Keratinocyte (primary cell): ENCODE measurements around the gene FXN. TPM values are rescaled to one million over a fixed set of nuclear protein-coding genes. Genes with fewer than 3 reads are reported as not detected.

Experiments
- DNase-seq: peaks from one replicate; pipeline ENCODE4 v3.0.0-alpha.2; 2011; ENCODE audit warnings: low read depth, missing footprints, low spot score
- FAIRE-seq: peaks from 2 replicates; lab custom pipeline; 2011; peaks lifted over from hg19 to GRCh38; lab: Jason Lieb, UNC
- H2AFZ ChIP-seq: 2 replicates; pipeline ENCODE4 v1.6.0; 2012; ENCODE audit warnings: low read length, control low read depth, inconsistent platforms; ENCODE audit not compliant: control insufficient read depth
- H3K27ac ChIP-seq: 2 replicates; pipeline ENCODE4 v1.5.1; 2011; ENCODE audit warnings: low read length; ENCODE audit not compliant: control insufficient read depth, insufficient read depth
- H3K27me3 ChIP-seq: 3 replicates; pipeline ENCODE4 v1.6.0; 2011; ENCODE audit warnings: low read length; ENCODE audit not compliant: control insufficient read depth, insufficient read depth; ENCODE audit errors: extremely low read depth
- H3K36me3 ChIP-seq, 2 experiments: 2 replicates in 1 of 2; 3 replicates in 1 of 2; pipeline ENCODE4 v1.5.1; 2011; ENCODE audit warnings: low read length in 2 of 2, mild to moderate bottlenecking in 1 of 2; ENCODE audit not compliant: control insufficient read depth in 2 of 2, insufficient read depth in 2 of 2; ENCODE audit errors: extremely low read depth in 1 of 2
- H3K4me1 ChIP-seq: 3 replicates; pipeline ENCODE4 v1.5.1; 2011; ENCODE audit warnings: low read length; ENCODE audit not compliant: control insufficient read depth, insufficient read depth; ENCODE audit errors: extremely low read depth
- H3K4me2 ChIP-seq: 3 replicates; pipeline ENCODE4 v1.6.0; 2011; ENCODE audit warnings: low read depth, low read length; ENCODE audit not compliant: control insufficient read depth, insufficient read depth; ENCODE audit errors: extremely low read depth
- H3K4me3 ChIP-seq, 3 experiments: fragments of 200-600 bp in 1 of 3; sonication (generic) in 1 of 3; 2 replicates in 2 of 3; 3 replicates in 1 of 3; pipeline ENCODE4 v1.5.1; 2011 to 2016; ENCODE audit warnings: low read length in 3 of 3, mild to moderate bottlenecking in 3 of 3, control low read depth in 2 of 3, inconsistent platforms in 1 of 3, low read depth in 1 of 3, mixed read lengths in 1 of 3, mixed run types in 1 of 3, moderate library complexity in 1 of 3; ENCODE audit not compliant: control insufficient read depth in 2 of 3, insufficient read depth in 2 of 3; ENCODE audit errors: extremely low read depth in 1 of 3
- H3K79me2 ChIP-seq: 2 replicates; pipeline ENCODE4 v1.6.0; 2012; ENCODE audit warnings: low read length; ENCODE audit not compliant: control insufficient read depth, insufficient read depth
- H3K9ac ChIP-seq: 3 replicates; pipeline ENCODE4 v1.6.0; 2011; ENCODE audit warnings: low read length; ENCODE audit not compliant: control insufficient read depth, insufficient read depth; ENCODE audit errors: extremely low read depth
- H3K9me1 ChIP-seq: 3 replicates; pipeline ENCODE4 v1.6.0; 2011; ENCODE audit warnings: low read length; ENCODE audit not compliant: control insufficient read depth, insufficient read depth; ENCODE audit errors: extremely low read depth
- H3K9me3 ChIP-seq: 2 replicates; pipeline ENCODE4 v1.5.1; 2012; ENCODE audit warnings: low read depth, low read length; ENCODE audit not compliant: control insufficient read depth
- H4K20me1 ChIP-seq: 3 replicates; pipeline ENCODE4 v1.6.0; 2011; ENCODE audit warnings: low read length; ENCODE audit not compliant: control insufficient read depth, insufficient read depth; ENCODE audit errors: extremely low read depth
- CTCF ChIP-seq, 3 experiments: IDR thresholded peaks in 1 of 3; conservative IDR thresholded peaks in 1 of 3; optimal IDR thresholded peaks in 1 of 3; 2 replicates in 2 of 3; 3 replicates in 1 of 3; pipeline versions ENCODE3 to v1.5.1; 2011; ENCODE audit warnings: low read length in 3 of 3, mild to moderate bottlenecking in 3 of 3, moderate library complexity in 2 of 3, control low read depth in 1 of 3, inconsistent platforms in 1 of 3; ENCODE audit not compliant: insufficient read depth in 2 of 3; ENCODE audit errors: extremely low read depth in 1 of 3
- EZH2 ChIP-seq: IDR thresholded peaks from one replicate; pipeline ENCODE4 v1.6.1; 2012; ENCODE audit warnings: inconsistent platforms, mild to moderate bottlenecking, low read length, moderate library complexity
- dilution Hi-C: fragments of 300-500 bp; cut with MboI; formaldehyde crosslinking; loops from one replicate; pipeline ENCODE4 v1.7.0; 2020; ENCODE audit warnings: low sequenced_read_pairs; ENCODE audit not compliant: extremely low pct_ligation_motif_present
- polyA plus RNA-seq, 5 experiments: library from polyadenylated mRNA; depleted of rRNA in 3 of 5; stranded (reverse) in 3 of 5; stranded (forward) in 1 of 5; unstranded in 1 of 5; fragments of >200 nt; gene quantifications; 1 replicate in 1 of 5; 2 replicates in 3 of 5; 3 replicates in 1 of 5; pipeline versions ENCODE4 v1.2.1 to v1.2.3, GENCODE V29; 2011 to 2012; ENCODE audit warnings: missing spikeins in 2 of 5, low read depth in 1 of 5, low replicate concordance in 1 of 5

The FXN gene
- polyA plus RNA-seq, 1 donor (not counting 4 experiments of a cell fraction or from before 2014, with no cell fraction given): 24.3 TPM

GRCh38 chr9:69070201-69070600, 34.6 kb downstream of the FXN start:
- no peaks in the 10 kb centered on the region for H3K9me3 ChIP-seq
- H3K27ac ChIP-seq: no peak overlapping the region
- peaks cover 6 to 19% of the 10 kb centered on the region in 2 experiments for H3K36me3 ChIP-seq
- no peaks in the 10 kb centered on the region for H3K27me3 ChIP-seq
- no peaks in the 10 kb centered on the region for H4K20me1 ChIP-seq
- dilution Hi-C loops: no loop called here
- TF ChIP-seq EZH2 (no peak), CTCF (optimal IDR thresholded peaks at IDR 0.05 in 1 of 3, IDR thresholded peaks at IDR 0.05 in 1 of 3, conservative IDR thresholded peaks at IDR 0.05 in 1 of 3; ENCODE audit: extremely low read depth in 1 of 3, insufficient read depth in 2 of 3, low read length in 3 of 3) (no peak)
- no peaks in the 10 kb centered on the region for H3K4me1 ChIP-seq
- no peaks in the 10 kb centered on the region for H3K9me1 ChIP-seq
- no peak overlapping the region for H3K4me3 ChIP-seq
- no peak overlapping the region for H2AFZ ChIP-seq
- DNase-seq: no peak
- no peak overlapping the region for H3K4me2 ChIP-seq
- no peak overlapping the region for H3K9ac ChIP-seq
- FAIRE-seq: no peak
- no peaks in the 10 kb centered on the region for H3K79me2 ChIP-seq

GRCh38 chr9:69071059-69071458, 35.5 kb downstream of the FXN start:
- no peaks in the 10 kb centered on the region for H3K27me3 ChIP-seq
- H3K9me3 ChIP-seq: no peaks in the 10 kb centered on the region
- no peak overlapping the region for H3K27ac ChIP-seq
- no peaks in the 10 kb centered on the region for H4K20me1 ChIP-seq
- H3K79me2 ChIP-seq: no peaks in the 10 kb centered on the region
- H3K36me3 ChIP-seq: peaks cover 6 to 19% of the 10 kb centered on the region in 2 experiments
- H3K4me2 ChIP-seq: no peak overlapping the region
- no peak for FAIRE-seq
- no peak overlapping the region for H2AFZ ChIP-seq
- DNase-seq: no peak
- H3K9ac ChIP-seq: no peak overlapping the region
- no peak overlapping the region for H3K4me3 ChIP-seq
- H3K4me1 ChIP-seq: no peaks in the 10 kb centered on the region
- TF ChIP-seq CTCF (optimal IDR thresholded peaks at IDR 0.05 in 1 of 3, IDR thresholded peaks at IDR 0.05 in 1 of 3, conservative IDR thresholded peaks at IDR 0.05 in 1 of 3; ENCODE audit: extremely low read depth in 1 of 3, insufficient read depth in 2 of 3, low read length in 3 of 3) (no peak), EZH2 (no peak)
- dilution Hi-C loops: no loop called here
- no peaks in the 10 kb centered on the region for H3K9me1 ChIP-seq
